K562 (cell line): Measurements from ENCODE around the gene NINJ2. TPM values are rescaled to one million over a fixed set of nuclear protein-coding genes. Genes with fewer than 3 reads are reported as not detected.

Source experiments
- ATAC-seq: fragments of 200-7000 bp; cut with Tn5 transposase; 3 replicates; pipeline ENCODE4 v1.9.1; 2020; ENCODE audit warnings: moderate library complexity
- BruUV-seq: library from RNA; stranded (reverse); fragments of 400-500 nt; replicated peaks from 2 replicates; lab custom pipeline; 2021; lab: Mats Ljungman, UMichigan
- CTCF ChIA-PET: fragments of 300-600 bp; formaldehyde crosslinking; extraction: SDS; loops from one replicate; lab custom pipeline; 2021; ENCODE audit warnings: low intra/inter-chr PET ratio; lab: Yijun Ruan, JAX
- POLR2A ChIA-PET: fragments of 300-600, 350-650 bp; sonication (Branson Sonifier 250); formaldehyde crosslinking; extraction: SDS; loops from one replicate; lab custom pipeline; 2021; ENCODE audit warnings: antibody characterized with exemption, inconsistent platforms; lab: Yijun Ruan, JAX
- DNase-seq, 4 experiments: peaks; one replicate each; pipeline versions ENCODE4 v3.0.0 to v3.0.0-alpha.2; 2011 to 2018; ENCODE audit warnings: low spot score in 3 of 4, mixed read lengths in 3 of 4; ENCODE audit errors: extremely low read depth in 1 of 4
- FAIRE-seq: peaks from 2 replicates; lab custom pipeline; 2011; peaks lifted over from hg19 to GRCh38; lab: Jason Lieb, UNC
- H2AFZ ChIP-seq: 2 replicates; pipeline ENCODE4 v1.6.0; 2011; ENCODE audit warnings: low read depth, low read length, control low read depth, inconsistent platforms
- H3K27ac ChIP-seq: fragments of 200-600 bp; 3 replicates; pipeline ENCODE4 v1.8.0; 2011; ENCODE audit warnings: low read depth, mild to moderate bottlenecking, control low read depth, inconsistent platforms, low read length, moderate library complexity, mixed read lengths; ENCODE audit errors: extremely low read depth
- H3K27me3 ChIP-seq, 2 experiments: fragments of 300-600 bp in 1 of 2; 2 replicates in 1 of 2; 3 replicates in 1 of 2; pipeline versions ENCODE4 v1.6.0 to v1.8.0; 2011; ENCODE audit warnings: inconsistent platforms in 2 of 2, low read length in 2 of 2, mild to moderate bottlenecking in 1 of 2, mixed read lengths in 1 of 2, moderate library complexity in 1 of 2; ENCODE audit not compliant: control insufficient read depth in 2 of 2, insufficient read depth in 2 of 2
- H3K36me3 ChIP-seq: fragments of 300-600 bp; 3 replicates; pipeline ENCODE4 v1.8.0; 2011; ENCODE audit warnings: mild to moderate bottlenecking, low read length, inconsistent platforms; ENCODE audit not compliant: control insufficient read depth, insufficient read depth
- H3K4me1 ChIP-seq, 2 experiments: fragments of 200-600 bp in 1 of 2; replicated peaks in 1 of 2; 2 replicates in 1 of 2; 3 replicates in 1 of 2; pipeline versions ENCODE4 v1.5.1 to v1.8.0; 2011; ENCODE audit warnings: inconsistent platforms in 2 of 2, low read length in 2 of 2, mild to moderate bottlenecking in 1 of 2, mixed read lengths in 1 of 2, moderate library complexity in 1 of 2; ENCODE audit not compliant: control insufficient read depth in 2 of 2, insufficient read depth in 2 of 2
- H3K4me2 ChIP-seq: 2 replicates; pipeline ENCODE4 v1.6.1; 2011; ENCODE audit warnings: low read length, control low read depth, inconsistent platforms, mixed read lengths; ENCODE audit not compliant: insufficient read depth
- H3K4me3 ChIP-seq: fragments of 200-600 bp; sonication (generic), shearing (Covaris generic); 2 replicates; pipeline ENCODE4 v1.5.1; 2016; ENCODE audit warnings: control low read depth, inconsistent platforms
- H3K79me2 ChIP-seq: fragments of 200-600 bp; 3 replicates; pipeline ENCODE4 v1.8.0; 2011; ENCODE audit warnings: low read length, inconsistent platforms; ENCODE audit not compliant: control insufficient read depth, insufficient read depth
- H3K9ac ChIP-seq, 2 experiments: 2 replicates each; pipeline versions ENCODE4 v1.6.0 to v1.6.1; 2011; ENCODE audit warnings: low read depth in 2 of 2, low read length in 2 of 2, control low read depth in 1 of 2, inconsistent platforms in 1 of 2, mild to moderate bottlenecking in 1 of 2, mixed read lengths in 1 of 2; ENCODE audit not compliant: insufficient read depth in 1 of 2
- H3K9me1 ChIP-seq: one replicate; pipeline ENCODE4 v1.6.0; 2011; ENCODE audit warnings: inconsistent platforms, mild to moderate bottlenecking, low read length, moderate library complexity; ENCODE audit not compliant: control insufficient read depth, insufficient read depth
- H3K9me3 ChIP-seq: replicated peaks from 2 replicates; pipeline ENCODE4 v1.5.1; 2011; ENCODE audit warnings: low read depth, low read length, inconsistent platforms; ENCODE audit not compliant: control insufficient read depth, insufficient read depth
- H4K20me1 ChIP-seq: replicated peaks from 2 replicates; pipeline ENCODE4 v1.6.1; 2011; ENCODE audit warnings: low read length, inconsistent platforms, mixed read lengths; ENCODE audit not compliant: control insufficient read depth, insufficient read depth
- ARNT ChIP-seq, 2 experiments: fragments of 450-650 bp; IDR thresholded peaks; 2 replicates each; pipeline ENCODE4 v1.6.1; 2016; ENCODE audit warnings: mild to moderate bottlenecking in 1 of 2
- CAMTA2 ChIP-seq: fragments of 250-450 bp; sonication (Bioruptor Pico); conservative IDR thresholded peaks from 2 replicates; pipeline ENCODE4 v1.5.1; 2022
- CBX3 ChIP-seq, 2 experiments: IDR thresholded peaks; 1 replicate in 1 of 2; 2 replicates in 1 of 2; pipeline ENCODE4 v1.6.1; 2012; ENCODE audit warnings: inconsistent platforms in 2 of 2, low read length in 2 of 2, borderline replicate concordance in 1 of 2, control low read depth in 1 of 2
- DDX20 ChIP-seq: fragments of 450-650 bp; IDR thresholded peaks from 2 replicates; pipeline ENCODE4 v1.6.1; 2016; ENCODE audit warnings: missing genetic modification characterization, low read depth, mild to moderate bottlenecking, missing compliant biosample characterization, moderate library complexity
- FOXM1 ChIP-seq, 2 experiments: fragments of 450-650 bp in 1 of 2; sonication (generic) in 1 of 2; formaldehyde crosslinking in 1 of 2; IDR thresholded peaks; 2 replicates each; pipeline versions ENCODE4 v1.6.1 to v1.9.0; 2017 to 2022; ENCODE audit warnings: low read depth in 2 of 2, mild to moderate bottlenecking in 2 of 2, missing genetic modification reagents in 1 of 2, moderate library complexity in 1 of 2
- HNRNPH1 ChIP-seq: fragments of 200-400 bp; formaldehyde crosslinking; optimal IDR thresholded peaks from 2 replicates; pipeline ENCODE3; 2017; ENCODE audit warnings: low read depth, mild to moderate bottlenecking, low read length, moderate library complexity
- IFI16 ChIP-seq: fragments of 250-450 bp; sonication (Bioruptor Pico); IDR thresholded peaks from 2 replicates; pipeline ENCODE4 v2.1.2; 2022; ENCODE audit warnings: mild to moderate bottlenecking, inconsistent platforms
- ILK ChIP-seq: fragments of 450-650 bp; IDR thresholded peaks from 2 replicates; pipeline ENCODE4 v1.6.1; 2016; ENCODE audit warnings: missing genetic modification characterization, low read depth, mild to moderate bottlenecking, missing compliant biosample characterization, moderate library complexity, borderline replicate concordance
- KDM2B ChIP-seq: fragments of 250-450 bp; sonication (Bioruptor Pico); IDR thresholded peaks from 2 replicates; pipeline ENCODE4 v1.8.0; 2021; ENCODE audit warnings: mild to moderate bottlenecking, moderate library complexity
- MECOM ChIP-seq: fragments of 250-450 bp; sonication (Bioruptor Pico); IDR thresholded peaks from 2 replicates; pipeline ENCODE4 v1.8.0; 2022; ENCODE audit warnings: inconsistent platforms
- MEF2A ChIP-seq: IDR thresholded peaks from 2 replicates; pipeline ENCODE4 v1.6.1; 2011; ENCODE audit warnings: low read depth, mild to moderate bottlenecking, low read length, moderate library complexity; ENCODE audit not compliant: control insufficient read depth
- RBM25 ChIP-seq: fragments of 200-400 bp; formaldehyde crosslinking; IDR thresholded peaks from 2 replicates; pipeline ENCODE4 v1.6.1; 2018; ENCODE audit warnings: low read length, low read depth, moderate library complexity; ENCODE audit not compliant: severe bottlenecking
- ZC3H4 ChIP-seq: sonication (generic); formaldehyde crosslinking; IDR thresholded peaks from 2 replicates; pipeline ENCODE4 v1.9.0; 2021; ENCODE audit warnings: missing genetic modification reagents, borderline replicate concordance
- WGBS: fragments of 100-300 bp; shearing (Covaris generic); methylation state at CpG from one replicate; pipeline ENCODE4 v1.1.6; 2016; ENCODE audit warnings: low coverage, mixed read lengths; ENCODE audit not compliant: insufficient coverage; ENCODE audit errors: missing lambda C conversion rate; 5-methylcytosine and 5-hydroxymethylcytosine counted together
- in situ Hi-C: fragments of 300-500 bp; cut with MboI; formaldehyde crosslinking; loops from 4 replicates; pipeline ENCODE4 v1.15.0; 2018; ENCODE audit warnings: inconsistent platforms, mixed read lengths
- intact Hi-C: fragments of 100-400 bp; cut with micrococcal nuclease; formaldehyde crosslinking; loops from 2 replicates; pipeline ENCODE4 v1.14.2; 2022
- polyA plus RNA-seq, 8 experiments: library from polyadenylated mRNA; depleted of rRNA in 4 of 8; stranded (reverse) in 5 of 8; unstranded in 3 of 8; fragments of >200 nt; fragmentation: Nextera tagmentation in 2 of 8; fragmentation: Illumina TruSeq in 1 of 8; extraction: Ambion mirVana in 2 of 8; extraction: Trizol in 1 of 8; gene quantifications; 2 replicates each; pipeline versions ENCODE4 v1.2.1 to v1.2.3, GENCODE V29; 2011 to 2014; ENCODE audit warnings: inconsistent platforms in 1 of 8, missing spikeins in 1 of 8
- total RNA-seq, 7 experiments: library from RNA; depleted of rRNA in 6 of 7; stranded (reverse); fragments of >200 nt in 6 of 7; fragmentation: Illumina TruSeq in 2 of 7; extraction: Trizol in 2 of 7; gene quantifications; 2 replicates each; pipeline versions ENCODE4 v1.2.1 to v1.2.3, GENCODE V29; 2011 to 2021; ENCODE audit warnings: low replicate concordance in 1 of 7
- TF ChIP-seq, protein P1 (sequence below): sonication (generic); formaldehyde crosslinking; IDR thresholded peaks from 2 replicates; pipeline ENCODE4 v1.8.1; 2022; ENCODE audit warnings: missing genetic modification reagents
- TF ChIP-seq, protein P2 (sequence below), 2 experiments: fragments of 450-650 bp; conservative IDR thresholded peaks; 2 replicates each; pipeline ENCODE4 v1.6.1; 2017; ENCODE audit warnings: mild to moderate bottlenecking in 2 of 2, moderate library complexity in 2 of 2
- TF ChIP-seq, protein P3 (sequence below): sonication (generic); formaldehyde crosslinking; IDR thresholded peaks from 2 replicates; pipeline ENCODE4 v1.8.0; 2023; ENCODE audit warnings: mild to moderate bottlenecking, missing genetic modification reagents

Gene NINJ2
- total and polyA plus RNA-seq, 9 of the 15 experiments (the other 6 are each of a cell fraction or from before 2014, with no cell fraction given) = 2.6 to 16.0 (median 4.5) TPM

DNA sequence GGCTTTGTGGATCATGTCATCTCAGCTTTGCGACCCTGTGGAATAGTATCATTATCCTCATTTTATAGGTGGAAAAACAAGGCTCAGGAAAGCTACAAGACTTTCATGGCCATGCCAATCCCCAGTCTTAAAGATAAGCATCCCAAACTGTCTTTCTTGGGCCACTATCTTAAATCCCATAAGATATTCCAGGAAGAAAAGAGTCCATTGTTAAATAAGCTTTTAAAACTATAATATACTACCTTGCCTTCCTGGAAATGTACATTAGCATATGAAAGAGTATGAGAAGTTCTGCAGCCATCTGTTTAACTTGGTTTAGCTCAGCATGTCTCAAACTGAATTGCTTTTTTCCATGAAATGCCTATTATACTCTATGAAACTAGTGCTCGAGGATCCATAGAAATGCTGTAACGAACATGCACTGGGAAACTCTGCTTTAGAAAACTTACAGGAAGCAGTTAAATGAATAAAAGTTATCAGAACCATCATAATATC lies 126.4 kb downstream of the NINJ2 start (continued):
- TF ChIP-seq, protein P1, sequence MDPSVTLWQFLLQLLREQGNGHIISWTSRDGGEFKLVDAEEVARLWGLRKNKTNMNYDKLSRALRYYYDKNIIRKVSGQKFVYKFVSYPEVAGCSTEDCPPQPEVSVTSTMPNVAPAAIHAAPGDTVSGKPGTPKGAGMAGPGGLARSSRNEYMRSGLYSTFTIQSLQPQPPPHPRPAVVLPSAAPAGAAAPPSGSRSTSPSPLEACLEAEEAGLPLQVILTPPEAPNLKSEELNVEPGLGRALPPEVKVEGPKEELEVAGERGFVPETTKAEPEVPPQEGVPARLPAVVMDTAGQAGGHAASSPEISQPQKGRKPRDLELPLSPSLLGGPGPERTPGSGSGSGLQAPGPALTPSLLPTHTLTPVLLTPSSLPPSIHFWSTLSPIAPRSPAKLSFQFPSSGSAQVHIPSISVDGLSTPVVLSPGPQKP (CRISPR knock-in tag) = no peak
- TF ChIP-seq MEF2A (no peak), MECOM (no peak), CAMTA2 (CRISPR knock-in tag) (no peak), CBX3 (IDR thresholded peaks at IDR 0.05; ENCODE audit: borderline replicate concordance in 1 of 2, low read length in 2 of 2) (no peak), ARNT (IDR thresholded peaks at IDR 0.05) (no peak), ZC3H4 (no peak), RBM25 (no peak)

DNA sequence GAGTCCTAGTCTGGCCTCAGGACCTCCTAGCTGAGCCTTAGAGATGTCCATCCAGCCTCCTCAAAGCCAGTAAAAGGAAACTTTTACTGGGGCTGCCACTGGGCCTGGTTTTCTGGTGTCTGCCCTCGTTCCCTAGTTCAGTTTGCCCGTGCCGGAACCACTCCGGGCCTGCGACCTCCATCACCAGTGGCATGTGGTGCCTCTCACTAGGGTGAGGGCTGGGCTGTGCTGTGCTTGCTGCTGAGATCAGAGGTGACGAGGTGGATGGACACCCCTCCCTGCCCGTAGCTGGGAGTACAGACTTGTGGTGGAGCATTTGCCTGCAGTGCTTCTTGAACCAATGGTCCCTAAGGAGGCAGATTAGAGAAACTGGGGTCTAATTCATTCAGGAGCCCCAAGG lies 127.8 kb downstream of the NINJ2 start:
- in situ Hi-C loops = no loop called here
- TF ChIP-seq ILK (tag) (no peak), FOXM1 (IDR thresholded peaks at IDR 0.05; ENCODE audit: low read depth) (no peak), FOXM1 (CRISPR knock-in tag; IDR thresholded peaks at IDR 0.05; ENCODE audit: low read depth) (no peak), DDX20 (tag) (no peak), HNRNPH1 (no peak), KDM2B (CRISPR knock-in tag) (no peak), IFI16 (no peak)
- TF ChIP-seq, protein P2, sequence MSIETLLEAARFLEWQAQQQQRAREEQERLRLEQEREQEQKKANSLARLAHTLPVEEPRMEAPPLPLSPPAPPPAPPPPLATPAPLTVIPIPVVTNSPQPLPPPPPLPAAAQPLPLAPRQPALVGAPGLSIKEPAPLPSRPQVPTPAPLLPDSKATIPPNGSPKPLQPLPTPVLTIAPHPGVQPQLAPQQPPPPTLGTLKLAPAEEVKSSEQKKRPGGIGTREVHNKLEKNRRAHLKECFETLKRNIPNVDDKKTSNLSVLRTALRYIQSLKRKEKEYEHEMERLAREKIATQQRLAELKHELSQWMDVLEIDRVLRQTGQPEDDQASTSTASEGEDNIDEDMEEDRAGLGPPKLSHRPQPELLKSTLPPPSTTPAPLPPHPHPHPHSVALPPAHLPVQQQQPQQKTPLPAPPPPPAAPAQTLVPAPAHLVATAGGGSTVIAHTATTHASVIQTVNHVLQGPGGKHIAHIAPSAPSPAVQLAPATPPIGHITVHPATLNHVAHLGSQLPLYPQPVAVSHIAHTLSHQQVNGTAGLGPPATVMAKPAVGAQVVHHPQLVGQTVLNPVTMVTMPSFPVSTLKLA (conservative IDR thresholded peaks at IDR 0.05) = no peak
- TF ChIP-seq, protein P3, sequence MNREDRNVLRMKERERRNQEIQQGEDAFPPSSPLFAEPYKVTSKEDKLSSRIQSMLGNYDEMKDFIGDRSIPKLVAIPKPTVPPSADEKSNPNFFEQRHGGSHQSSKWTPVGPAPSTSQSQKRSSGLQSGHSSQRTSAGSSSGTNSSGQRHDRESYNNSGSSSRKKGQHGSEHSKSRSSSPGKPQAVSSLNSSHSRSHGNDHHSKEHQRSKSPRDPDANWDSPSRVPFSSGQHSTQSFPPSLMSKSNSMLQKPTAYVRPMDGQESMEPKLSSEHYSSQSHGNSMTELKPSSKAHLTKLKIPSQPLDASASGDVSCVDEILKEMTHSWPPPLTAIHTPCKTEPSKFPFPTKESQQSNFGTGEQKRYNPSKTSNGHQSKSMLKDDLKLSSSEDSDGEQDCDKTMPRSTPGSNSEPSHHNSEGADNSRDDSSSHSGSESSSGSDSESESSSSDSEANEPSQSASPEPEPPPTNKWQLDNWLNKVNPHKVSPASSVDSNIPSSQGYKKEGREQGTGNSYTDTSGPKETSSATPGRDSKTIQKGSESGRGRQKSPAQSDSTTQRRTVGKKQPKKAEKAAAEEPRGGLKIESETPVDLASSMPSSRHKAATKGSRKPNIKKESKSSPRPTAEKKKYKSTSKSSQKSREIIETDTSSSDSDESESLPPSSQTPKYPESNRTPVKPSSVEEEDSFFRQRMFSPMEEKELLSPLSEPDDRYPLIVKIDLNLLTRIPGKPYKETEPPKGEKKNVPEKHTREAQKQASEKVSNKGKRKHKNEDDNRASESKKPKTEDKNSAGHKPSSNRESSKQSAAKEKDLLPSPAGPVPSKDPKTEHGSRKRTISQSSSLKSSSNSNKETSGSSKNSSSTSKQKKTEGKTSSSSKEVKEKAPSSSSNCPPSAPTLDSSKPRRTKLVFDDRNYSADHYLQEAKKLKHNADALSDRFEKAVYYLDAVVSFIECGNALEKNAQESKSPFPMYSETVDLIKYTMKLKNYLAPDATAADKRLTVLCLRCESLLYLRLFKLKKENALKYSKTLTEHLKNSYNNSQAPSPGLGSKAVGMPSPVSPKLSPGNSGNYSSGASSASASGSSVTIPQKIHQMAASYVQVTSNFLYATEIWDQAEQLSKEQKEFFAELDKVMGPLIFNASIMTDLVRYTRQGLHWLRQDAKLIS = no peak

More for the DNA sequence above, 127.8 kb downstream of the NINJ2 start:
- peaks cover 8 to 55% of the 10 kb centered on the region in 2 experiments; a peak in 3 of 5 replicates for H3K27me3 ChIP-seq
- DNase-seq = no peak
- intact Hi-C loops = no loop called here
- H3K4me3 ChIP-seq = no peak overlapping the region
- H3K27ac ChIP-seq = no peak overlapping the region
- 4% methylated on average over 7 of the region's 7 CpGs for WGBS
- ChIA-PET CTCF (no interaction called here), POLR2A (no interaction called here)
- no peaks in the 10 kb centered on the region for H3K9me1 ChIP-seq
- no peak overlapping the region for H3K9ac ChIP-seq
- BruUV-seq = no TSS peak
- H3K4me1 ChIP-seq = no peaks in the 10 kb centered on the region
- ATAC-seq = no peak
- no peak for FAIRE-seq
- H2AFZ ChIP-seq = no peak overlapping the region
- H3K79me2 ChIP-seq = no peaks in the 10 kb centered on the region
- no peak overlapping the region for H3K4me2 ChIP-seq
- no peaks in the 10 kb centered on the region for H3K9me3 ChIP-seq
- H3K36me3 ChIP-seq = no peaks in the 10 kb centered on the region
- no peaks in the 10 kb centered on the region for H4K20me1 ChIP-seq
